Suppressor macrophage treated with lipopolysaccharide for 1 hour (primary cell): ENCODE results near the gene LRP8.

ENCODE experiments used
- DNase-seq, 3 donors: peaks; one replicate each; pipeline ENCODE4 v3.0.0-alpha.2; 2020 to 2022

The LRP8 gene

DNA sequence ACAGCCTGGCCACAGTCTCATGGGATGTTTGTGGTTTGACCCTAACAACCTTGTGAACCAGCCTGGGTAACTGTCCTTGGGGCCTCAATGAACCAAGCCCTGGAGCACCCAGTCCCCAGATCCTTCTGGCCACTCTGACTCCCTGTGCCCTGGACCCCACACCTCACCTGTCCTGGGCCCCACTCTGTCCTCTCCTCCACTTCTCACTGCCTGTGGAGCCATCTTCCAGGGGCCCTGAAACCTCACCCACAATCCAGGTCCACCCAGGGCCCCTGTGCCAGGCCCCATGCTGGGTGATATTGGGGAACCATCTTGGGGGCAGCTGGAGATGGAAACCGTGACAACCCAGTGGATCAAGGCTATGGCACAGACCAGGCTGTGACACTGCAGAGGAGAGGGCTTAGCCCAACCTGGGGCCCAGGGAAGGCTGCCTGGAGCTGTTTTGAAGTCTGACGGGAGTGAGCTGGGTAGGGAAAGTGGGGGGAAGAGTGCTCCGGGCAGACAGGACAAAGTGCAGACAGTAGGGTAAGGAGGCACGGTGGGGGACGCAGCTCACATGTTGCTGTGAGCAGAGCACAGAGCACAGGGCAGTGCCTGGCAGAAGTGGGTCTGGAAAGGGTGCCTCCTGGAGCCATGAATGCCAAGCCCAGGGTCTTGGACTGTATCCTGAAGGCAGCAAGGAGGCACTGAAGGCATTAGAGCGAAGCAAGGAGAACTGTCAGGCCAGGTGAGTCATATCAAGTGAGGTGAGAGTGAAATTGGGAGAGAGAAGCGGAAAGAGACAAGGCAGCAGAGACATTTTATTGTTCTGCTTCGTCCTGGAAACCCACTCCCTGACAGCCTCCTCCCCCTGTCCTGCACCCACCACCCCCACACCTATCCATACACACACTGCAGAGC, 12.1 kb upstream of the LRP8 start:
- DNase-seq = no peak

DNA sequence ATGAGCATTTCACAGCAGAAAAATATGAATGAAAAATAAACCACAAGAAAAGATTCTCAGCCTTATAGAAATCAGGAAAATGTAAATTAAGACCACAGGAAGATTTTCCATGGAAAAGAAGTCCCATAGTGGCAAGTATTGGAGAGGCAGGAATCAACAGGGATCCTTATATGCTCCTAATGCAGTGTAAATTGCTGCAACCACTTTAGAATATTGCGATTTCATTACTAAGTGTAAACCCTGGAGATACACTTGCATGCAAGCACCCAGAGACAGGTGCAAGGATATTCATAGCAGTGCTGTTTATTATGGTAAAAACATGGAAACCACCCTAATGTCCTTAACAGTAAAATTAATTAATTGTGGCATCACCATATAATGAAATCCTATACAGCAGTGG, 10.6 kb upstream of the LRP8 start:
- no peak for DNase-seq

DNA sequence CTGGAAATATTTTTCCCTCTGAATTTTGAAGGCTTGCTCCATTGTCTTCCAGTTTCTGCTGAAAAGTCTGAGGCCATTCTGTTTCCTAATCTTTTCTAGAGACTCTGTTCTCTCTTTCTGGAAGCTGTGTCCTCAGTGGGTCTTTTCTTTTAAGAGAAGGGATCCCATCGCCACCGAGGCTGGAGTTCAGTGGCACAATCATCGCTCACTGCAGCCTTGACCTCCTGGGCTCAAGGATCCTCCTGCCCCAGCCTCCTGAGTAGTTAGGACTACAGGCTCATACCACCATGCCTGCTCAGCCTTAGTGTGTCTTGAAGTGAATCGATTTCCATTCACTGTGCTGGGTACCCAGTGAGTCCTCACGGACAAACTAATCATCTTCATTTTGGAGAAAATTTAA, 9.6 kb upstream of the LRP8 start:
- DNase-seq = no peak

GRCh38 chr1:53336146-53336545, 8.3 kb upstream of the LRP8 start:
- no peak for DNase-seq

GRCh38 chr1:53335661-53336060, 7.8 kb upstream of the LRP8 start:
- no peak for DNase-seq

- no peak for DNase-seq
Measured at GRCh38 chr1:53334781-53335180, 6.9 kb upstream of the LRP8 start.

DNA sequence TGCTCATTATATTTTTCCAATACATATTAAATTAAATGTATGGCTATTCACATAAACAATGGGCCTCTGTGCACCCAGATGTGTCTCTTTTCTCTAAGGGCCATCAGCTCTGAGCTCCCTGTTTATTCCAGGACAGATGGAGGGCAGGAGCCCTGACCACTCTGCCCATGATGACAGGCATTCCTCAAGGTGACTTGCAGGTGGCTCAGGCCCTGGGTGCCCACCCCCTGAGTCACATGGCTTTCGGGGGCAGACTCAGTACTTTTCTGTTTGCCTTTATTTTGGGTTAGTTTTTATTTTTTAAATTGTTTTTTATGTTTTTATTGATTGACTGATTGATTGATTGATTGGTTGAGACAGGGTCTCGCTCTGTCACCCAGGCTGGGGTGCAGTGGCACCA, 6.4 kb upstream of the LRP8 start:
- DNase-seq = no peak

DNA sequence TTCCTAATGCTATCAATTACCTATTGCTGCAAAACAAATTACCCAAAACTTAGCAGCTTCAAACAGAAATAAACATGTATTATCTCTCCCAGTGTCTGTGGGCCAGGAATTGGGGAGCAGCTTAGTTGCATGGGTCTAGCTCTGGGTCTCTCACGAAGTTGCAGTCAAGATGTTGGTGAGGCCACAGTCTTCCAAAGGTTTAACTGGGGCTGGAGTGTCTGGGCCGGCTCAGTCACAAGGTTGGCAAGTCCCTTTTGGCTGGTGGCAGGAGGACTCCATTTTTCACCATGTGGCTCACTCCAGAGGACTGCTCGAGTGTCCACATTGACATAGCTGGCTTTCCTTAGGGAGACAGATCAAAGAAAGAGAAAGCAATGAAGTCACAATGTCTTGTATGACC, 5.0 kb upstream of the LRP8 start:
- no peak for DNase-seq

DNA sequence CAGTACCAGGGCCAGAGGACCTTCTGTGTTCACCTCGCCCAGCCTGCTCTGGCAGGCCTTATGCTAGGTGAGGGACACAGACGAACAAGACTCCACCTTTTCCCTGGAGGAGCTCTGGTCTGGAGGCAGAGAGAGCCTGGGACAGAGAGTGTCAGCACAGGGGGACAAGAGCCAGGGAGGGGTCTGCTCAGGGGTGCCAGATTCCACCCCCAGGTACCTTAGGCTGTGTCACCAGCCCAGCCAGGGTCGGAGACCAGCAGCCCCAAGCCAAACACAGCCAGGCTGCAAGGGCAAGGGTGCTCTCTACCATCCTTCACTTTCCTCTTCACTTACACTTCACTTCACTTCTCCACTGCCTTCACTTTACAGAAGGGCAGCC, 4.3 kb upstream of the LRP8 start:
- DNase-seq = no peak

DNA sequence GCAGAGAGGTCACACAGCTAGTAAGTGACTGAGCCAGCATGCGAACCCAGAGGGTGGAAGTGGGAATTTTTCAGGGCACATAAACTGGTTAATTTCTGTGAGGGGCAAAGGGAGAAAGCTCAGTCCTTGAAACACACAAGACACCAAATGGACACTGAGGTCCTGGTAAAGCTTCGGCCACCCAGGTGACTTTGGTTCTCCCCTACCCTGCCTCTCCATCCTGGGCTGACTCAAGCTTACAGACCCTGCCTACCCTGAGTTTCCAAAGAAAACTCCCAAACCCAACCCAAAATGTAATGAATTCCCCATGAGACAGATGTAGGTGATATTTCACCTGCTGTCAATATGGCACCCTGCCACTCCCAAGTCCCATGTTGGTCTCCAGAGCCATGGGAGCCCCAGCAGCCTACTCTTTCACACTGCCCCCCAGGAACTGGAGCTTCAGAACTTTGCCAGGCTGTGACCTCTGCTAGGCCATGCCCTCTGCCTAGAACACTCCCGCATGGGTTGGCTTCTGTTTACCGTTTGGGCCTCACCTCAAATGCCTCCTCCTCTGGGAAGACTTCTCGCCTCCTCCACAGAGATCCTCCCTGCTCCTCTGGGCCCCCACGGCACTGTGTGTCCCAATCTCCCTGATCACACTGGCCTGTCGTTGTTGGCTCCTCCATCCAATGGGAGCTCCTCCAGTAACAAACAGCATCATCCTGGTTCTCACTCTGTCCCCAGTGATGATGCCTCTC, 3.7 kb upstream of the LRP8 start:
- DNase-seq = no peak

GRCh38 chr1:53330819-53331218, 2.9 kb upstream of the LRP8 start:
- DNase-seq = peak; percentile 69 to 82 (median 76)

GRCh38 chr1:53328541-53329499, 950 bp upstream of the LRP8 start:
- DNase-seq = no peak

- DNase-seq = peak; percentile 41 to 69 (median 49)
Measured at GRCh38 chr1:53327182-53327913, 522 bp downstream of the LRP8 start.

- DNase-seq = peak in 1 of 3 donors; percentile 40
Measured at GRCh38 chr1:53326598-53327181, 1.2 kb downstream of the LRP8 start.

DNA sequence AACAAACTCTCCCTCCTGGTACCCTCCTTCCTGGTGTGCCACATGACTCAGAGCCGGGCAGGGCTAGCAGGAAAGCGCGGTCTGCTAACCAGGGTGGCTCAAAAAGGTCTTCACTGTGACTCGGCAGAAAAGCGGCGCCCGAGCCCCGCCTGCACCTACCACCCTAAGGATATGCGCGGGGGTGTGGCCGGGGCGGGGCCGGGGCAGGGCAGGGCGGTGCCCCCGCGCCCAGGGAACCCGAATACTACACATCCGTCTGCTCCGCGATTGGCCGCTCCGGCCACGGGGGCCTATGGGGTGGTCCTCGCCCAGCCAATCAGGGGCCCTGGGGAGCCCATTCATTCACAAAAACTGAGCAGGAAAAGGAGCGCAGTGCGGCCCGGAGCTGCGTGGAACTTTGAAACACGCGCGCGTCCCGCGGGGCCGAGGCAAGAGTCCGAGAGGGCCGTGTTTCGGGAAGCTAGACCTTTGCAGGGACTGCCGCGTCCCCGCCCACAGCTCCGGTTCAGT, 1.7 kb downstream of the LRP8 start:
- DNase-seq = peak; percentile 94 to 97 (median 95)

GRCh38 chr1:53325326-53326087, 2.4 kb downstream of the LRP8 start:
- DNase-seq = peak in 1 of 3 donors; percentile 23

GRCh38 chr1:53324728-53325297, 3.1 kb downstream of the LRP8 start:
- no peak for DNase-seq

DNA sequence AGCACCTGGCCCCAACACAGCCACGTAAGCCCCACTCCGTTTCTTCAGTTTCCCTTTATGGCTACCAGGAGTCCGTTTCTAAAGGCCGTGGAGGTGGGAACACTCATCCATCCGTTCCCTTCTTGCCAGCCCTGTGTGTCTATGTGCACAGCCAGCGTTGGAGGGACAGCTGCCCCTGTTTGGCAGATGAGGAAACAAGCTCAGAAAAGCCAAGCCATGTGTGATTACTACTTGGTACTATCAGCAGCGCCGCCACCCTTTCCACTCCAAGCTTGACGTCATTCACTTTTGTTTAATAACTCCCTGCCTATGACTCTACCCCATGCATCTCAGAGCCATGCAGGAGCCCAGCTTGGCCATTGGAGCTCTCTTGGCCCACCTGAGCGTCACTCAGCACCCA, 3.5 kb downstream of the LRP8 start:
- no peak for DNase-seq

- DNase-seq = no peak
Measured at GRCh38 chr1:53323316-53323715, 4.6 kb downstream of the LRP8 start.

DNA sequence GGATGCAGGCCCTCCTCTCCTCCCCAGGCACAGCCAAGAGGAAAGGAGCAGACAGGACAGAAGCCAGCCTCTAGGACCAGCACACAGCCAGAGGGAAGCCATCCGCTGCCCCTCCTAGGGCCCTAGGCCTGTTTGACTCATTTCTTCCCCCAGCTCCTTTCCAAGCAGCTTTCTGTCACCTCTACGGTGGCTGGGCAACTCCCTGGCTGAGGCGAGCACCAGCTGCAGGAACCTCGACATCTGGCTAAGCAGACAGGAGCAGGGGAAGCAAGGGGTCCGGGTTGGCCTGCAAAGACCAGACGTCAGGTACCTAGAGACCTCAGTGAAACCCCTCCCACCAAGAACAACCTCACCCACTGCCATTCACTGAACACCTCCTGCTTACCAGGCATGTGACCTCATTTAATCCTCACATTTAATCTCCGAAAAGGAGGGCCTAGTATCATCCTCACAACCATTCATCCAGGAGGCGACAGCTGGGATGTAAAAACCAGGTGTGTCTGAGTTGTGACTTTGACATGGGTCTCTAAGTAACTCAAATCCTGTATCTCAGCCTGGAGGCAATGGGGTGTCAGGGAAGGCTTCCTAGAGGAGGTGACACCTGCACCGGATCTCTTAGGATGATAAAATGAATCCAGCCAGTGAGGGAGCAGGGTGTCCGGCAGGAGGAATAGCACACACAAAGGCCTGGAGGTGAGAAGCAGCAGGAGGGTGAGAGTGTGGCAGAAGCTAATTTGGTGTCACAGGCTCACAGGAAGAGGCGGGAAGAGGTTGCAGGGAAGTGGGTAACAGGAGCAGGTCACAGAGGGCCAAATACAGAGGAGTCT, 5.9 kb downstream of the LRP8 start:
- DNase-seq = no peak
